Bronchial smooth muscle cell (primary cell): ENCODE data around the gene WRNIP1. TPM values are rescaled to one million over a fixed set of nuclear protein-coding genes. Genes with fewer than 3 reads are reported as not detected.

ENCODE experiments used
- total RNA-seq: library from RNA; depleted of rRNA; stranded (reverse); fragments of >200 nt; gene quantifications from 2 replicates; pipeline ENCODE4 v1.2.1, GENCODE V29; 2014

Gene WRNIP1
- total RNA-seq, result 27.9 and 31.6 TPM in 2 replicates

GRCh38 chr6:2765166-2765895, at the start of gene WRNIP1:
TSS of gene WRNIP1 (plus strand) at chr6:2765393. CDS start at chr6:2765623, 230 bp downstream.

GRCh38 chr6:2750832-2751231, 14.4 kb upstream of the WRNIP1 start, which contains the start of gene MYLK4:
TSS of gene MYLK4 (minus strand) at chr6:2750922. CDS start at chr6:2749294, 1,628 bp downstream.

Other genes with a start within 250 kb of the WRNIP1 start
- 0.32 and 0.52 TPM in 2 replicates for gene MYLK4, start 14.5 kb upstream of the WRNIP1 start, total RNA-seq
- gene SERPINB1, start 76.5 kb downstream of the WRNIP1 start, total RNA-seq, result 7.0 and 15.9 TPM in 2 replicates
- gene SERPINB9, start 137.9 kb downstream of the WRNIP1 start, total RNA-seq, result 1.3 and 2.8 TPM in 2 replicates
- gene SERPINB6, start 206.2 kb downstream of the WRNIP1 start, total RNA-seq, result 91.7 and 128 TPM in 2 replicates
- 20.5 and 23.6 TPM in 2 replicates for gene NQO2, start 234.5 kb downstream of the WRNIP1 start, total RNA-seq